SU-DHL-6 (cell line): ENCODE data around the gene RANBP1.

Experiments used
- H2AFZ ChIP-seq: fragments of 200-600 bp; sonication (generic); 2 replicates; pipeline ENCODE4 v1.6.1; 2014; ENCODE audit warnings: low read depth, mild to moderate bottlenecking, moderate library complexity, mixed read lengths, antibody characterized with exemption, low read length; ENCODE audit not compliant: severe bottlenecking
- H3F3A ChIP-seq: fragments of 200-600 bp; shearing (Covaris generic); 2 replicates; pipeline ENCODE4 v1.6.0; 2016; ENCODE audit warnings: antibody characterized with exemption, mild to moderate bottlenecking; ENCODE audit not compliant: insufficient read depth
- H3K27ac ChIP-seq: fragments of 200-600 bp; sonication (generic); 2 replicates; pipeline ENCODE4 v1.5.1; 2016; ENCODE audit warnings: low read depth, mild to moderate bottlenecking, low read length, moderate library complexity, mixed read lengths
- H3K27me3 ChIP-seq: fragments of 200-600 bp; sonication (generic), shearing (Covaris generic); 2 replicates; pipeline ENCODE4 v1.6.0; 2014; ENCODE audit warnings: mild to moderate bottlenecking, low read length
- H3K36me3 ChIP-seq: fragments of 200-600 bp; sonication (generic); 2 replicates; pipeline ENCODE4 v1.6.1; 2014; ENCODE audit warnings: mild to moderate bottlenecking, low read length, mixed read lengths
- H3K4me2 ChIP-seq: fragments of 300-600, 200-600 bp; shearing (Covaris generic), sonication (generic); 2 replicates; pipeline ENCODE4 v1.6.0; 2014; ENCODE audit warnings: low read length, low read depth, mild to moderate bottlenecking; ENCODE audit not compliant: poor library complexity, severe bottlenecking
- H3K4me3 ChIP-seq: fragments of 200-600 bp; sonication (generic); 2 replicates; pipeline ENCODE4 v1.5.1; 2014; ENCODE audit warnings: antibody characterized with exemption, low read length, mild to moderate bottlenecking, mixed read lengths; ENCODE audit not compliant: insufficient read depth, poor library complexity, severe bottlenecking
- H3K79me2 ChIP-seq: fragments of 200-600 bp; sonication (generic); 2 replicates; pipeline ENCODE4 v1.6.1; 2014; ENCODE audit warnings: mild to moderate bottlenecking, low read length, moderate library complexity; ENCODE audit not compliant: insufficient read depth
- H3K9ac ChIP-seq: fragments of 200-600 bp; sonication (generic); 2 replicates; pipeline ENCODE4 v1.7.0; 2014; ENCODE audit warnings: mild to moderate bottlenecking, low read length
- H3K9me2 ChIP-seq: fragments of 200-600 bp; sonication (generic); replicated peaks from 2 replicates; pipeline ENCODE4 v1.6.1; 2014; ENCODE audit warnings: low read length; ENCODE audit not compliant: insufficient read depth
- H3K9me3 ChIP-seq: fragments of 200-600 bp; sonication (generic); 2 replicates; pipeline ENCODE4 v1.6.1; 2014; ENCODE audit warnings: low read length, mixed read lengths; ENCODE audit not compliant: insufficient read depth
- H4K20me1 ChIP-seq: fragments of 200-600 bp; sonication (generic); 2 replicates; pipeline ENCODE4 v1.6.1; 2014; ENCODE audit warnings: low read depth, mild to moderate bottlenecking, antibody characterized with exemption, low read length, moderate library complexity, mixed read lengths
- CTCF ChIP-seq: fragments of 200-600 bp; sonication (generic); IDR thresholded peaks from one replicate; pipeline ENCODE4 v1.5.1; 2017; ENCODE audit warnings: antibody characterized with exemption, mild to moderate bottlenecking, low read length, moderate library complexity; ENCODE audit not compliant: insufficient read depth, poor library complexity, severe bottlenecking
- EZH2phosphoT487 ChIP-seq: fragments of 200-600 bp; sonication (generic), shearing (Covaris generic); conservative IDR thresholded peaks from 2 replicates; pipeline ENCODE4 v1.6.1; 2018; ENCODE audit warnings: mild to moderate bottlenecking, antibody characterized with exemption, low read length, moderate library complexity, mixed read lengths

The RANBP1 gene

DNA sequence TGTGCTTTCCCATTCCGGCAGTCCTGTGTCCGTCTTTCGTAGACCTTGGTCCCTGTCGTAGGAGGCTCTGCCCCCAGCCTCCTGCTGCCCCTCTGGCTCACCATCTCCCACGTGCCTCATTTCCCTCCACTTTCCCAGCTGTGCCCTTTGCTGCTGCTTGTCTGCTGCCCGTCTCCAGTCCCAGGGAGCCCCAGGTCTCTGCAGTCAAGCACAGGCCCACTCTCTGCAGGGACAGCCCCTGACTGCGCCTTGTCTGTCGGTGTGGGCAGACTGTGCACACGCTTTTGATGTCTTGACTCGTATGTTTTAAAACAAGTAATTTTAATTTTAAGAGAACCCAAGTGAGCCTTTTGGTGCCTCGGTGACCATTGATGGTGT lies 23.4 kb upstream of the RANBP1 start:
- H4K20me1 ChIP-seq: no peaks in the 10 kb centered on the region
- no peak overlapping the region for H3K4me3 ChIP-seq
- no peak for TF ChIP-seq CTCF
- no peaks in the 10 kb centered on the region for H3K79me2 ChIP-seq
- no peaks in the 10 kb centered on the region for H3K9me2 ChIP-seq
- H3K27ac ChIP-seq: no peak overlapping the region
- no peaks in the 10 kb centered on the region for H3K9me3 ChIP-seq
- peaks cover 2% of the 10 kb centered on the region; the same call in 1 of the 2 replicates for H3K36me3 ChIP-seq
- no peak overlapping the region for H3K4me2 ChIP-seq
- no peaks in the 10 kb centered on the region for H3F3A ChIP-seq
- no peaks in the 10 kb centered on the region for H3K27me3 ChIP-seq
- no peak overlapping the region for H2AFZ ChIP-seq
- H3K9ac ChIP-seq: no peak overlapping the region

- Histone ChIP-seq H2AFZ (no peak overlapping the region), H3K9me2 (no peaks in the 10 kb centered on the region), H4K20me1 (no peaks in the 10 kb centered on the region), H3F3A (no peaks in the 10 kb centered on the region), H3K79me2 (no peaks in the 10 kb centered on the region), H3K36me3 (peaks cover 2% of the 10 kb centered on the region; the same call in 1 of the 2 replicates), H3K9me3 (no peaks in the 10 kb centered on the region), H3K9ac (no peak overlapping the region), H3K27me3 (no peaks in the 10 kb centered on the region), H3K4me3 (no peak overlapping the region), H3K27ac (no peak overlapping the region), H3K4me2 (no peak overlapping the region)
- TF ChIP-seq EZH2phosphoT487: no peak
- no peak for TF ChIP-seq CTCF
Measured at GRCh38 chr22:20093418-20094196, 22.3 kb upstream of the RANBP1 start.

DNA sequence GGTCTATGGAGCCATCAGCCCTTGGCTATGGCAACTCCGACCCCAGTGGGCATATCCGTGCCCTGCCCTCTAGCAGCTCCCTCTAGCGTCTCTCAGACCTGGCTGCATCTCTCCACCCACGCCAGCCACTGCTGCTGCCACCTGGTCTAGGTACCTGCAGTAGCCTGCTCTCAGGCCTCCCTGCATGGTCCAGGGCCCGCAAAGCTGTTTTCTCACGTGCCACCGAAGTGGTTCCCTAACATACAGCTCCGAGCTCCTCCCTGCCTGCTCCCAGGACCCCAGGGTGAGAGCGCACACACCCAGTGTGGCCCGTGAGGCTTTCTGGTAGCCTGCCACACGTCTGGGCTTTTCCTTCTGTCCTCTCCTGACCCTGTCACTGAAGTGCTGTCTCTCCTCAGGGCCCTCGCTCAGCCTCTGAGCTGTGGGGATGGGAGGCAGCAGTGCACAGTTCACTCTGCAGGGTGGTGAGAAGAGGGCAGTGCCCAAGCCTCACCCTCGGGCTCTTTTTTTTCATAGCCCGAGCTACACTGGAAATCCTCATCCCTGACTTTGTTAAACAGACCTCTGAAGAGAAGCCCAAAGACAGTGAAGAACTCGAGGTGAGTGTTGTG lies 21.6 kb upstream of the RANBP1 start:
- no peak for TF ChIP-seq CTCF
- no peak for TF ChIP-seq EZH2phosphoT487
- Histone ChIP-seq H3K9me2 (no peaks in the 10 kb centered on the region), H3F3A (no peaks in the 10 kb centered on the region), H3K36me3 (peaks cover 2% of the 10 kb centered on the region; the same call in 1 of the 2 replicates), H2AFZ (no peak overlapping the region), H4K20me1 (no peaks in the 10 kb centered on the region), H3K79me2 (no peaks in the 10 kb centered on the region), H3K27ac (no peak overlapping the region), H3K4me2 (no peak overlapping the region), H3K9me3 (no peaks in the 10 kb centered on the region), H3K9ac (no peak overlapping the region), H3K27me3 (no peaks in the 10 kb centered on the region), H3K4me3 (no peak overlapping the region)
